Trophoblast cell (in vitro differentiated cells and primary cell): ENCODE results near the gene NRP2.

Experiments used
- DNase-seq, 2 donors: peaks; one replicate each; pipeline ENCODE4 v3.0.0-alpha.2; 2016
- H2AFZ ChIP-seq: 2 replicates; pipeline ENCODE4 v1.6.1; 2013; ENCODE audit warnings: low read length, moderate library complexity, mild to moderate bottlenecking; ENCODE audit not compliant: insufficient read depth, poor library complexity
- H2AK5ac ChIP-seq: 2 replicates; pipeline ENCODE4 v1.6.1; 2013; ENCODE audit warnings: mild to moderate bottlenecking, low read length
- H2BK120ac ChIP-seq: 2 replicates; pipeline ENCODE4 v1.6.1; 2013; ENCODE audit warnings: low read length, mild to moderate bottlenecking, moderate library complexity; ENCODE audit not compliant: insufficient read depth, poor library complexity
- H2BK12ac ChIP-seq: 2 replicates; pipeline ENCODE4 v1.6.1; 2013; ENCODE audit warnings: mild to moderate bottlenecking, low read length, moderate library complexity
- H2BK5ac ChIP-seq: 2 replicates; pipeline ENCODE4 v1.6.1; 2013; ENCODE audit warnings: low read length, low read depth, moderate library complexity, mild to moderate bottlenecking; ENCODE audit not compliant: poor library complexity
- H3K14ac ChIP-seq: 2 replicates; pipeline ENCODE4 v1.6.1; 2013; ENCODE audit warnings: mild to moderate bottlenecking, low read length
- H3K18ac ChIP-seq: 2 replicates; pipeline ENCODE4 v1.6.1; 2013; ENCODE audit warnings: mild to moderate bottlenecking, low read length
- H3K23ac ChIP-seq: 2 replicates; pipeline ENCODE4 v1.6.1; 2013; ENCODE audit warnings: low read length
- H3K27ac ChIP-seq: 2 replicates; pipeline ENCODE4 v1.5.1; 2013; ENCODE audit warnings: low read depth, mild to moderate bottlenecking, inconsistent platforms, low read length, moderate library complexity
- H3K27me3 ChIP-seq: 2 replicates; pipeline ENCODE4 v1.6.1; 2013; ENCODE audit warnings: inconsistent platforms, mild to moderate bottlenecking, low read length, moderate library complexity; ENCODE audit not compliant: insufficient read depth
- H3K36me3 ChIP-seq, 2 experiments: 1 replicate in 1 of 2; 2 replicates in 1 of 2; pipeline ENCODE4 v1.6.1; 2013; ENCODE audit warnings: low read length in 2 of 2, mild to moderate bottlenecking in 2 of 2, moderate library complexity in 1 of 2; ENCODE audit not compliant: insufficient read depth in 2 of 2, control insufficient read depth in 1 of 2
- H3K4ac ChIP-seq: 2 replicates; pipeline ENCODE4 v1.6.1; 2013; ENCODE audit warnings: low read depth, mild to moderate bottlenecking, low read length, moderate library complexity
- H3K4me1 ChIP-seq, 2 experiments: 1 replicate in 1 of 2; 2 replicates in 1 of 2; pipeline ENCODE4 v1.6.1; 2013; ENCODE audit warnings: low read length in 2 of 2, mild to moderate bottlenecking in 2 of 2, moderate library complexity in 1 of 2; ENCODE audit not compliant: insufficient read depth in 2 of 2, control insufficient read depth in 1 of 2
- H3K4me2 ChIP-seq: 2 replicates; pipeline ENCODE4 v1.6.1; 2013; ENCODE audit warnings: inconsistent platforms, mild to moderate bottlenecking, low read length, moderate library complexity
- H3K4me3 ChIP-seq: 2 replicates; pipeline ENCODE4 v1.5.1; 2013; ENCODE audit warnings: mild to moderate bottlenecking, low read depth, low read length, inconsistent platforms
- H3K79me1 ChIP-seq: one replicate; pipeline ENCODE4 v1.6.1; 2013; ENCODE audit warnings: low read length
- H3K79me2 ChIP-seq: 2 replicates; pipeline ENCODE4 v1.6.1; 2013; ENCODE audit warnings: low read length, mild to moderate bottlenecking; ENCODE audit not compliant: control insufficient read depth, insufficient read depth, poor library complexity
- H3K9ac ChIP-seq: 2 replicates; pipeline ENCODE4 v1.6.1; 2013; ENCODE audit warnings: mild to moderate bottlenecking, low read length
- H3K9me3 ChIP-seq: 2 replicates; pipeline ENCODE4 v1.6.1; 2013; ENCODE audit warnings: low read depth, mild to moderate bottlenecking, control low read depth, inconsistent platforms, low read length; ENCODE audit not compliant: insufficient read depth
- H4K12ac ChIP-seq: 2 replicates; pipeline ENCODE4 v1.6.1; 2013; ENCODE audit warnings: low read depth, mild to moderate bottlenecking, low read length, moderate library complexity
- H4K8ac ChIP-seq: 2 replicates; pipeline ENCODE4 v1.6.1; 2013; ENCODE audit warnings: low read depth, mild to moderate bottlenecking, low read length, moderate library complexity
- H4K91ac ChIP-seq: one replicate; pipeline ENCODE4 v1.6.1; 2013; ENCODE audit warnings: low read depth, mild to moderate bottlenecking, low read length, moderate library complexity
- WGBS: extraction: QIAGEN DNeasy Blood & Tissue Kit; methylation state at CpG from one replicate; pipeline ENCODE4 v1.1.7; 2013; ENCODE audit warnings: missing lambda C conversion rate; ENCODE audit not compliant: insufficient read length, insufficient coverage; ENCODE audit errors: extremely low coverage; 5-methylcytosine and 5-hydroxymethylcytosine counted together

NRP2 gene

DNA sequence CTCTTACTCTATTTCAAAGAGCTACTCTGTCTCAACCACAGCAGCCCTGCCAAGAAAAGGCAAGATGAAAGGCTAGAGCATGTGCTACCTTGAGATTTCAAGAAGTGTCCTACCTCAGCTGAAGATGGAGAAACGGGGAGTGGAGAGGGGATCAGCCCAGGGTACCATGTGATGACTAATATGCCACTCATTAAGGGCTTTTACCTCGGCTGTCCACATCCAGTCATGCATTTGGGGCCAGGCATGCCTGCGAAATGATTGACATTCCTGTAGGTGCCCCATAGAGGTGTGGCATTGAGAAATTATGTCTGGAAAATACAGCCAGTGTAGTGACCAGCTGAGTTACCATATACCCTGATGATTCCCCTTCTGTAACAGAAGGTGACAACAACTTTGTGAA, 96.1 kb downstream of the NRP2 start:
- Histone ChIP-seq H3K9me3 (no peaks in the 10 kb centered on the region), H3K79me1 (no peaks in the 10 kb centered on the region), H3K4me1 (no peaks in the 10 kb centered on the region), H4K91ac (no peak overlapping the region), H3K9ac (no peak overlapping the region), H4K12ac (no peak overlapping the region), H3K4me3 (no peak overlapping the region), H3K4ac (no peak overlapping the region), H3K23ac (no peak overlapping the region), H3K36me3 (no peaks in the 10 kb centered on the region), H2BK5ac (no peak overlapping the region), H2BK120ac (no peak overlapping the region), H3K27ac (no peak overlapping the region), H4K8ac (no peak overlapping the region), H3K14ac (no peak overlapping the region), H3K18ac (no peak overlapping the region), H2AFZ (no peak overlapping the region), H2AK5ac (no peak overlapping the region), H3K4me2 (no peak overlapping the region), H3K79me2 (no peaks in the 10 kb centered on the region), H3K27me3 (no peaks in the 10 kb centered on the region), H2BK12ac (no peak overlapping the region)
- no peak for DNase-seq
- WGBS, result no CpG with 5 or more reads among the region's 3 CpGs

DNA sequence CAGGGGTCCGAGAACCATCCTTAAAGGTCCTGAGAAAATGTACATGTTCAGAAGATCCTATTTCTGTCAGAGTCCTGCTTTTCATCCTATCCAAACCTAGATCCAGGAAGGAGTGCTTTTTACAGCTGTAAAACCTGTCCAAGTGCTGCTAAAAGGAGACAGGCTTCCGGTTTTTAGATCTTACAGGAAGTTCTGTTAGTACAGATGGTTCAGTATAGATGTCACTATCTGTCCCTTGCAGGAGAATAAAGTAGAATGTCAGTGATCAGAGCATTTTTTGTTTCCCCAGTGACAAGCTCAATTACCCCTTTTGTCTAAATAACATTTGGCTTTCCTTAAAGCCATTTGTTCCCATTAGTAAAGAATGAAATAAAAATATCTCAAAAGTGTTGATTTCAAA, 98.3 kb downstream of the NRP2 start:
- Histone ChIP-seq H3K79me1 (no peaks in the 10 kb centered on the region), H3K23ac (no peak overlapping the region), H2AK5ac (no peak overlapping the region), H3K79me2 (no peaks in the 10 kb centered on the region), H3K27ac (no peak overlapping the region), H3K9me3 (no peaks in the 10 kb centered on the region), H3K4ac (no peak overlapping the region), H2BK120ac (no peak overlapping the region), H4K91ac (no peak overlapping the region), H3K27me3 (no peaks in the 10 kb centered on the region), H3K18ac (no peak overlapping the region), H2BK12ac (no peak overlapping the region), H3K4me2 (no peak overlapping the region), H2BK5ac (no peak overlapping the region), H3K36me3 (no peaks in the 10 kb centered on the region), H3K14ac (no peak overlapping the region), H4K12ac (no peak overlapping the region), H3K9ac (no peak overlapping the region), H3K4me3 (no peak overlapping the region), H4K8ac (no peak overlapping the region), H3K4me1 (no peaks in the 10 kb centered on the region), H2AFZ (no peak overlapping the region)
- DNase-seq, result no peak
- no CpG with 5 or more reads among the region's 2 CpGs for WGBS

DNA sequence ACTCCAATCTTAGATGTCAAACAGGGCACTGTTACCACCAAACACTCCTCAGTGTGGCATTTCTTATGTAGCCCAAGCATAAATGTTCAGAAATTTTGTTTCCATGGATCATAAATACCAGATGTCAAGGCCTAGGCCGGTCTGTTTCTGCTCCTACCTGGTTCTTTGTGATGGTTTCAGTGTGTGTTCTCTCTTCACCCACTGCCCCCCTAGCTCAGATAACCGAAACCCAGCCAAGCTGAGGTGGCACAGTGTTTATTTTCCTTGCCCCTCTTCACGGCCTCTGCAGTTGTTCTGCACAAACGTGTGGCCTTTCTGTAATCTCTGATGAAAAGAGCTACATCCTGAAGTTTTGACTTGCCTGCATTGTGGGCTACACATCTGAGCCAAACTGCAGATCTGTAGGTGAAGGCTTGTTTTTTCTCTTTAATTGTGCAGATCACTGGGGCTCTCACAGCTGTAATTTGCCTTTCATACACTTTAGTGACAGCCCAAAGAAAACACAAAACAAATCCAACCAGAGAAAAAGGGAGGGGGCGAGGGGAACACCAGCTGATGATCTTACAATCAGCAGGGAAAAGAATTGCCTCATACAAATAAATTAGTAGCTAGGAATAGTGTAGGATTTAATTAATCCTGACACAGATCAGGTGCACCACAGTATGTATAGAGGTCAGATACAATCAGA, 99.1 kb downstream of the NRP2 start:
- no peak overlapping the region for H3K27ac ChIP-seq
- no peak overlapping the region for H3K4ac ChIP-seq
- no peak overlapping the region for H2BK120ac ChIP-seq
- no peak overlapping the region for H3K23ac ChIP-seq
- DNase-seq, result no peak
- H3K36me3 ChIP-seq, result no peaks in the 10 kb centered on the region
- no peak overlapping the region for H4K91ac ChIP-seq
- no peak overlapping the region for H3K14ac ChIP-seq
- WGBS, result no CpG with 5 or more reads among the region's 5 CpGs
- no peak overlapping the region for H2AK5ac ChIP-seq
- no peak overlapping the region for H4K12ac ChIP-seq
- H2BK12ac ChIP-seq, result no peak overlapping the region
- H2AFZ ChIP-seq, result no peak overlapping the region
- no peaks in the 10 kb centered on the region for H3K79me1 ChIP-seq
- H3K18ac ChIP-seq, result no peak overlapping the region
- H3K79me2 ChIP-seq, result no peaks in the 10 kb centered on the region
- H3K4me1 ChIP-seq, result no peaks in the 10 kb centered on the region
- no peak overlapping the region for H4K8ac ChIP-seq
- H2BK5ac ChIP-seq, result no peak overlapping the region
- H3K4me2 ChIP-seq, result no peak overlapping the region
- H3K9ac ChIP-seq, result no peak overlapping the region
- H3K27me3 ChIP-seq, result no peaks in the 10 kb centered on the region
- no peak overlapping the region for H3K4me3 ChIP-seq
- no peaks in the 10 kb centered on the region for H3K9me3 ChIP-seq

DNA sequence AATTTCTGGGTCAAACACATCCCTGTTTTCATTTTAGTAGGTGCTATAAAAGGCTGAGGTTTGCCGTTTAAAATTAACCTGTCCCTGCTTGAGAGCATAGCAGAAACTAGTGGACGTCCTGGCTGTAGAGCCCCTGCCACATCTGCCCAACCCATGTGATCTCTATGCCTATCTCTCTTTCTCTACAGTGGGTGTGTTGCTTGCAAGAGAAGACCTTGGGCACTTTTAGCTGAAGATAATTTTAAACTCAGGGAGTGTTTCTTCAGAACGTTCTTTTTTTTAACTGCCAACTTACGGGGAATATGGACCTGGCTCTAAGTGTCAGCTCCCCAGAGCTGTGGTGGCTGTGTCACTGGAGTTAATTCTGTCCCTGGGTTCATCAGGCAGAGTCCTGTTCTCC, 100.6 kb downstream of the NRP2 start:
- no peak overlapping the region for H3K18ac ChIP-seq
- H3K36me3 ChIP-seq, result no peaks in the 10 kb centered on the region
- DNase-seq, result no peak
- WGBS, result no CpG with 5 or more reads among the region's 4 CpGs
- H4K8ac ChIP-seq, result no peak overlapping the region
- no peak overlapping the region for H2AK5ac ChIP-seq
- H3K9me3 ChIP-seq, result no peaks in the 10 kb centered on the region
- H2BK120ac ChIP-seq, result no peak overlapping the region
- no peak overlapping the region for H4K91ac ChIP-seq
- H4K12ac ChIP-seq, result no peak overlapping the region
- no peaks in the 10 kb centered on the region for H3K27me3 ChIP-seq
- H3K4ac ChIP-seq, result no peak overlapping the region
- H3K27ac ChIP-seq, result no peak overlapping the region
- H3K4me3 ChIP-seq, result no peak overlapping the region
- H2BK12ac ChIP-seq, result no peak overlapping the region
- H3K4me1 ChIP-seq, result no peaks in the 10 kb centered on the region
- H2BK5ac ChIP-seq, result no peak overlapping the region
- H3K79me1 ChIP-seq, result no peaks in the 10 kb centered on the region
- H3K79me2 ChIP-seq, result no peaks in the 10 kb centered on the region
- no peak overlapping the region for H3K14ac ChIP-seq
- H3K23ac ChIP-seq, result no peak overlapping the region
- H3K9ac ChIP-seq, result no peak overlapping the region
- no peak overlapping the region for H3K4me2 ChIP-seq
- no peak overlapping the region for H2AFZ ChIP-seq
